OCI-LY3 (cell line): ENCODE data around the gene KLRB1.
"Not testable (repeated sequence)": the region's sequence is repeated elsewhere in the genome, so short reads cannot be mapped to it uniquely, and the experiment has no call there.

Experiments
- EZH2phosphoT487 ChIP-seq: fragments of 200-600 bp; shearing (Covaris generic); IDR thresholded peaks from 2 replicates; pipeline ENCODE4 v1.6.1; 2018; ENCODE audit warnings: antibody characterized with exemption, mixed run types, low read depth
- TF ChIP-seq, protein P1 (sequence below): fragments of 200-600, 300-600 bp; sonication (generic); IDR thresholded peaks from 2 replicates; pipeline ENCODE4 v1.5.1; 2014; ENCODE audit warnings: antibody characterized with exemption, low read length, low read depth

GRCh38 chr12:9600426-9600825, 7.3 kb downstream of the KLRB1 start:
- TF ChIP-seq, protein P1, sequence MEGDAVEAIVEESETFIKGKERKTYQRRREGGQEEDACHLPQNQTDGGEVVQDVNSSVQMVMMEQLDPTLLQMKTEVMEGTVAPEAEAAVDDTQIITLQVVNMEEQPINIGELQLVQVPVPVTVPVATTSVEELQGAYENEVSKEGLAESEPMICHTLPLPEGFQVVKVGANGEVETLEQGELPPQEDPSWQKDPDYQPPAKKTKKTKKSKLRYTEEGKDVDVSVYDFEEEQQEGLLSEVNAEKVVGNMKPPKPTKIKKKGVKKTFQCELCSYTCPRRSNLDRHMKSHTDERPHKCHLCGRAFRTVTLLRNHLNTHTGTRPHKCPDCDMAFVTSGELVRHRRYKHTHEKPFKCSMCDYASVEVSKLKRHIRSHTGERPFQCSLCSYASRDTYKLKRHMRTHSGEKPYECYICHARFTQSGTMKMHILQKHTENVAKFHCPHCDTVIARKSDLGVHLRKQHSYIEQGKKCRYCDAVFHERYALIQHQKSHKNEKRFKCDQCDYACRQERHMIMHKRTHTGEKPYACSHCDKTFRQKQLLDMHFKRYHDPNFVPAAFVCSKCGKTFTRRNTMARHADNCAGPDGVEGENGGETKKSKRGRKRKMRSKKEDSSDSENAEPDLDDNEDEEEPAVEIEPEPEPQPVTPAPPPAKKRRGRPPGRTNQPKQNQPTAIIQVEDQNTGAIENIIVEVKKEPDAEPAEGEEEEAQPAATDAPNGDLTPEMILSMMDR: not testable (repeated sequence)
- not testable (repeated sequence) for TF ChIP-seq EZH2phosphoT487
